GM12878 (cell line): ENCODE measurements around the gene FNDC3A. TPM values are rescaled to one million over a fixed set of nuclear protein-coding genes. Genes with fewer than 3 reads are reported as not detected.

Experiments used
- ATAC-seq: fragments of 200-7000 bp; cut with Tn5 transposase; 3 replicates; pipeline ENCODE4 v1.9.1; 2020; ENCODE audit warnings: mild to moderate bottlenecking, moderate library complexity
- BruUV-seq: library from RNA; stranded (reverse); fragments of 400-500 nt; replicated peaks from 2 replicates; lab custom pipeline; 2021; lab: Mats Ljungman, UMichigan
- CTCF ChIA-PET: fragments of 300-600 bp; sonication (Branson Sonifier 250); formaldehyde crosslinking; extraction: SDS; loops from one replicate; lab custom pipeline; 2021; ENCODE audit warnings: inconsistent platforms; lab: Yijun Ruan, JAX
- POLR2A ChIA-PET: fragments of 350-600 bp; formaldehyde crosslinking; extraction: SDS; loops from one replicate; lab custom pipeline; 2021; ENCODE audit warnings: inconsistent platforms; lab: Charles Lee
- RAD21 ChIA-PET: fragments of 300-600 bp; sonication (Branson Sonifier 250); formaldehyde crosslinking; loops from one replicate; lab custom pipeline; 2023; ENCODE audit warnings: antibody characterized with exemption; ENCODE audit not compliant: unreplicated experiment; lab: Charles Lee
- SMC1A ChIA-PET: fragments of 300-600 bp; sonication (Branson Sonifier 250); formaldehyde crosslinking; loops from one replicate; lab custom pipeline; 2023; ENCODE audit not compliant: unreplicated experiment, uncharacterized antibody; lab: Charles Lee
- DNase-seq: peaks from one replicate; pipeline ENCODE4 v3.0.0-alpha.2; 2011; ENCODE audit warnings: low read depth, low spot score
- FAIRE-seq: peaks from 3 replicates; lab custom pipeline; 2011; peaks lifted over from hg19 to GRCh38; lab: Jason Lieb, UNC
- H2AFZ ChIP-seq: 2 replicates; pipeline ENCODE4 v1.6.0; 2011; ENCODE audit warnings: low read depth, low read length, control low read depth; ENCODE audit not compliant: control insufficient read depth
- H3K27ac ChIP-seq: 2 replicates; pipeline ENCODE4 v1.5.1; 2011; ENCODE audit warnings: control low read depth; ENCODE audit not compliant: control insufficient read depth, insufficient read depth
- H3K27me3 ChIP-seq, 2 experiments: replicated peaks in 1 of 2; 2 replicates each; pipeline versions ENCODE4 v1.6.0 to v1.6.1; 2011; ENCODE audit warnings: low read length in 1 of 2; ENCODE audit not compliant: control insufficient read depth in 2 of 2, insufficient read depth in 2 of 2
- H3K36me3 ChIP-seq, 2 experiments: 2 replicates each; pipeline ENCODE4 v1.5.1; 2011; ENCODE audit warnings: low read length in 1 of 2; ENCODE audit not compliant: control insufficient read depth in 2 of 2, insufficient read depth in 2 of 2
- H3K4me1 ChIP-seq: 2 replicates; pipeline ENCODE4 v1.6.1; 2011; ENCODE audit warnings: mild to moderate bottlenecking, low read length, moderate library complexity, mixed read lengths; ENCODE audit not compliant: control insufficient read depth, insufficient read depth
- H3K4me2 ChIP-seq: 2 replicates; pipeline ENCODE4 v1.6.0; 2011; ENCODE audit warnings: control low read depth; ENCODE audit not compliant: control insufficient read depth, insufficient read depth
- H3K4me3 ChIP-seq: fragments of 200-600 bp; sonication (generic); 2 replicates; pipeline ENCODE4 v1.5.1; 2016
- H3K79me2 ChIP-seq: 2 replicates; pipeline ENCODE4 v1.6.0; 2011; ENCODE audit warnings: low read length; ENCODE audit not compliant: control insufficient read depth, insufficient read depth
- H3K9ac ChIP-seq: 2 replicates; pipeline ENCODE4 v1.8.0; 2011; ENCODE audit warnings: low read length, control low read depth, mixed read lengths; ENCODE audit not compliant: control insufficient read depth, insufficient read depth
- H3K9me3 ChIP-seq: replicated peaks from 3 replicates; pipeline ENCODE4 v1.5.1; 2011; ENCODE audit warnings: mild to moderate bottlenecking, low read length; ENCODE audit not compliant: control insufficient read depth, insufficient read depth
- H4K20me1 ChIP-seq: 2 replicates; pipeline ENCODE4 v1.6.0; 2011; ENCODE audit not compliant: control insufficient read depth, insufficient read depth
- EZH2 ChIP-seq: IDR thresholded peaks from 2 replicates; pipeline ENCODE4 v1.6.1; 2012; ENCODE audit warnings: low read depth, mild to moderate bottlenecking, control low read depth, inconsistent platforms, low read length, borderline replicate concordance; ENCODE audit not compliant: control insufficient read depth
- IKZF1 ChIP-seq: fragments of 450-650 bp; conservative IDR thresholded peaks from 2 replicates; pipeline ENCODE4 v1.6.1; 2017; ENCODE audit warnings: antibody characterized with exemption, mild to moderate bottlenecking
- IKZF2 ChIP-seq, 2 experiments: fragments of 450-650 bp; IDR thresholded peaks; 2 replicates each; pipeline ENCODE4 v1.6.1; 2017; ENCODE audit warnings: mild to moderate bottlenecking in 2 of 2, moderate library complexity in 2 of 2
- LARP7 ChIP-seq: fragments of 450-650 bp; IDR thresholded peaks from 2 replicates; pipeline ENCODE4 v1.6.1; 2017; ENCODE audit warnings: mild to moderate bottlenecking
- NR2C1 ChIP-seq: fragments of 450-650 bp; IDR thresholded peaks from 2 replicates; pipeline ENCODE4 v1.6.1; 2017; ENCODE audit warnings: antibody characterized with exemption, mild to moderate bottlenecking, moderate library complexity
- RB1 ChIP-seq: fragments of 450-650 bp; formaldehyde crosslinking; IDR thresholded peaks from 2 replicates; pipeline ENCODE4 v1.6.1; 2017; ENCODE audit warnings: mild to moderate bottlenecking, borderline replicate concordance
- SREBF1 ChIP-seq: IDR thresholded peaks from 2 replicates; pipeline ENCODE4 v1.6.1; 2012; ENCODE audit warnings: mild to moderate bottlenecking, low read length
- TCF3 ChIP-seq: IDR thresholded peaks from 2 replicates; pipeline ENCODE4 v1.6.1; 2012; ENCODE audit warnings: low read depth, mild to moderate bottlenecking, low read length, borderline replicate concordance; ENCODE audit not compliant: insufficient read depth
- TCF7 ChIP-seq: IDR thresholded peaks from 2 replicates; pipeline ENCODE4 v1.6.1; 2014; ENCODE audit warnings: antibody characterized with exemption, borderline replicate concordance
- WGBS: methylation state at CpG from one replicate; pipeline ENCODE4 v1.1.6; 2016; ENCODE audit warnings: low lambda C conversion rate; ENCODE audit not compliant: insufficient replicate concordance, insufficient coverage; ENCODE audit errors: missing lambda C conversion rate; 5-methylcytosine and 5-hydroxymethylcytosine counted together
- in situ Hi-C: fragments of 300-500 bp; cut with MboI; formaldehyde crosslinking; loops from 9 replicates; pipeline ENCODE4 v1.14.3; 2018; ENCODE audit warnings: mixed read lengths
- intact Hi-C: fragments of 100-400 bp; cut with micrococcal nuclease; formaldehyde crosslinking; loops from one replicate; pipeline ENCODE4 v1.14.2; 2022; ENCODE audit not compliant: unreplicated experiment
- polyA plus RNA-seq, 11 experiments: library from polyadenylated mRNA; depleted of rRNA in 4 of 11; unstranded in 6 of 11; stranded (reverse) in 5 of 11; fragments of >200 nt; fragmentation: Nextera tagmentation in 4 of 11; fragmentation: Illumina TruSeq in 1 of 11; extraction: Ambion mirVana in 4 of 11; extraction: Trizol in 1 of 11; gene quantifications; 1 replicate in 1 of 11; 2 replicates in 10 of 11; pipeline versions ENCODE4 v1.2.1 to v1.2.3, GENCODE V29; 2011 to 2016; ENCODE audit warnings: inconsistent platforms in 2 of 11, missing spikeins in 2 of 11, low read depth in 1 of 11
- total RNA-seq, 4 experiments: library from RNA; depleted of rRNA in 3 of 4; stranded (reverse); fragments of >200 nt in 3 of 4; fragmentation: Illumina TruSeq in 1 of 4; extraction: Trizol in 1 of 4; gene quantifications; 2 replicates each; pipeline versions ENCODE4 v1.2.1 to v1.2.3, GENCODE V29; 2013 to 2021
- TF ChIP-seq, protein P1 (sequence below): IDR thresholded peaks from 2 replicates; pipeline ENCODE4 v1.6.1; 2011; ENCODE audit warnings: low read depth, mild to moderate bottlenecking, low read length, moderate library complexity, borderline replicate concordance; ENCODE audit errors: extremely low read depth
- TF ChIP-seq, protein P2 (sequence below), 3 experiments: IDR thresholded peaks in 2 of 3; conservative IDR thresholded peaks in 1 of 3; 2 replicates each; pipeline ENCODE4 v1.5.1; 2011; ENCODE audit warnings: low read depth in 3 of 3, low read length in 3 of 3, mild to moderate bottlenecking in 3 of 3, control low read depth in 2 of 3, moderate library complexity in 2 of 3, inconsistent platforms in 1 of 3, mixed read lengths in 1 of 3; ENCODE audit not compliant: control insufficient read depth in 2 of 3, insufficient read depth in 1 of 3; ENCODE audit errors: extremely low read depth in 1 of 3
- TF ChIP-seq, protein P3 (sequence below): fragments of 450-650 bp; IDR thresholded peaks from 2 replicates; pipeline ENCODE4 v1.6.1; 2017; ENCODE audit warnings: mild to moderate bottlenecking, moderate library complexity
- TF ChIP-seq, protein P4 (sequence below): IDR thresholded peaks from 2 replicates; pipeline ENCODE4 v1.6.1; 2012; ENCODE audit warnings: low read depth, low read length, improper control_type of control experiment
- TF ChIP-seq, protein P5 (sequence below): fragments of 450-650 bp; IDR thresholded peaks from 2 replicates; pipeline ENCODE4 v1.6.1; 2017; ENCODE audit warnings: mild to moderate bottlenecking

Gene FNDC3A
- total and polyA plus RNA-seq, 10 of the 15 experiments (the other 5 are each of a cell fraction or from before 2014, with no cell fraction given), result 6.3 to 46.4 (median 22.8) TPM

DNA sequence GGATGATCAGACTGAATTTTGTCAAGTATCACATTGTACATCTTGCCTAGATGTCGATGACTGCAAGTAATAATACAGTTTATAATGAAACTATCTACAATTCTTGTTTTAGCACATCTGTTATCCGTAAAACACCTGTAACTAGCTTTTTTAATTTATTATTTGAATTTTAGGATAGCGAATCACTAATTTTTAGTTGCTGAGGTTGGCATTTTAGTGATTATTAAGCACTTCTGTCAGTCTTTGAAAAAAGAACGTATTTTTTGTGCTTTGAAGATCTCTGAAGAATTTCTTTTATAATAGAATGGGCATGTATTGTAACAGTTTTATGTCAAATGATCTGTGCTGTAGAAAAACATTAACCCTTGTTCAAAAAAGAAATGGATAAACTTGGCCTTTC is 232.9 kb downstream of the FNDC3A start:
- intact Hi-C loops, result no loop called here
- no peak overlapping the region for H3K4me2 ChIP-seq
- H2AFZ ChIP-seq, result no peak overlapping the region
- WGBS, result 98% methylated on average over 4 of the region's 4 CpGs
- no peaks in the 10 kb centered on the region for H3K9me3 ChIP-seq
- no peak for FAIRE-seq
- H3K79me2 ChIP-seq, result no peaks in the 10 kb centered on the region
- SMC1A ChIA-PET, result interaction anchor here (1.5 kb wide), 1 partner anchor 84 kb away, joined by 3 read pairs; no protein-coding TSS in a partner anchor
- no peak overlapping the region for H3K4me3 ChIP-seq
- peaks cover 0 to 9% of the 10 kb centered on the region in 2 experiments; a peak in 3 of 4 replicates for H3K36me3 ChIP-seq
- no peak for DNase-seq
- CTCF ChIA-PET, result no interaction called here
- ATAC-seq, result no peak
- no peaks in the 10 kb centered on the region for H4K20me1 ChIP-seq
- no peaks in the 10 kb centered on the region for H3K27me3 ChIP-seq
- POLR2A ChIA-PET, result no interaction called here
- TF ChIP-seq SREBF1, result no peak
- TF ChIP-seq IKZF2 (IDR thresholded peaks at IDR 0.05), result no peak
- TF ChIP-seq, protein P1, sequence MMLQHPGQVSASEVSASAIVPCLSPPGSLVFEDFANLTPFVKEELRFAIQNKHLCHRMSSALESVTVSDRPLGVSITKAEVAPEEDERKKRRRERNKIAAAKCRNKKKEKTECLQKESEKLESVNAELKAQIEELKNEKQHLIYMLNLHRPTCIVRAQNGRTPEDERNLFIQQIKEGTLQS, result no peak
- no peak for TF ChIP-seq NR2C1
- no peak for TF ChIP-seq RB1
- TF ChIP-seq, protein P2, sequence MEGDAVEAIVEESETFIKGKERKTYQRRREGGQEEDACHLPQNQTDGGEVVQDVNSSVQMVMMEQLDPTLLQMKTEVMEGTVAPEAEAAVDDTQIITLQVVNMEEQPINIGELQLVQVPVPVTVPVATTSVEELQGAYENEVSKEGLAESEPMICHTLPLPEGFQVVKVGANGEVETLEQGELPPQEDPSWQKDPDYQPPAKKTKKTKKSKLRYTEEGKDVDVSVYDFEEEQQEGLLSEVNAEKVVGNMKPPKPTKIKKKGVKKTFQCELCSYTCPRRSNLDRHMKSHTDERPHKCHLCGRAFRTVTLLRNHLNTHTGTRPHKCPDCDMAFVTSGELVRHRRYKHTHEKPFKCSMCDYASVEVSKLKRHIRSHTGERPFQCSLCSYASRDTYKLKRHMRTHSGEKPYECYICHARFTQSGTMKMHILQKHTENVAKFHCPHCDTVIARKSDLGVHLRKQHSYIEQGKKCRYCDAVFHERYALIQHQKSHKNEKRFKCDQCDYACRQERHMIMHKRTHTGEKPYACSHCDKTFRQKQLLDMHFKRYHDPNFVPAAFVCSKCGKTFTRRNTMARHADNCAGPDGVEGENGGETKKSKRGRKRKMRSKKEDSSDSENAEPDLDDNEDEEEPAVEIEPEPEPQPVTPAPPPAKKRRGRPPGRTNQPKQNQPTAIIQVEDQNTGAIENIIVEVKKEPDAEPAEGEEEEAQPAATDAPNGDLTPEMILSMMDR (IDR thresholded peaks at IDR 0.05 in 2 of 3, conservative IDR thresholded peaks at IDR 0.05 in 1 of 3; ENCODE audit: control insufficient read depth in 2 of 3, extremely low read depth in 1 of 3, insufficient read depth in 1 of 3, low read depth in 3 of 3, low read length in 3 of 3), result no peak
- TF ChIP-seq LARP7, result no peak
- no peak for TF ChIP-seq TCF7
- no peak for TF ChIP-seq EZH2
- no peak for TF ChIP-seq IKZF1
- TF ChIP-seq, protein P3, sequence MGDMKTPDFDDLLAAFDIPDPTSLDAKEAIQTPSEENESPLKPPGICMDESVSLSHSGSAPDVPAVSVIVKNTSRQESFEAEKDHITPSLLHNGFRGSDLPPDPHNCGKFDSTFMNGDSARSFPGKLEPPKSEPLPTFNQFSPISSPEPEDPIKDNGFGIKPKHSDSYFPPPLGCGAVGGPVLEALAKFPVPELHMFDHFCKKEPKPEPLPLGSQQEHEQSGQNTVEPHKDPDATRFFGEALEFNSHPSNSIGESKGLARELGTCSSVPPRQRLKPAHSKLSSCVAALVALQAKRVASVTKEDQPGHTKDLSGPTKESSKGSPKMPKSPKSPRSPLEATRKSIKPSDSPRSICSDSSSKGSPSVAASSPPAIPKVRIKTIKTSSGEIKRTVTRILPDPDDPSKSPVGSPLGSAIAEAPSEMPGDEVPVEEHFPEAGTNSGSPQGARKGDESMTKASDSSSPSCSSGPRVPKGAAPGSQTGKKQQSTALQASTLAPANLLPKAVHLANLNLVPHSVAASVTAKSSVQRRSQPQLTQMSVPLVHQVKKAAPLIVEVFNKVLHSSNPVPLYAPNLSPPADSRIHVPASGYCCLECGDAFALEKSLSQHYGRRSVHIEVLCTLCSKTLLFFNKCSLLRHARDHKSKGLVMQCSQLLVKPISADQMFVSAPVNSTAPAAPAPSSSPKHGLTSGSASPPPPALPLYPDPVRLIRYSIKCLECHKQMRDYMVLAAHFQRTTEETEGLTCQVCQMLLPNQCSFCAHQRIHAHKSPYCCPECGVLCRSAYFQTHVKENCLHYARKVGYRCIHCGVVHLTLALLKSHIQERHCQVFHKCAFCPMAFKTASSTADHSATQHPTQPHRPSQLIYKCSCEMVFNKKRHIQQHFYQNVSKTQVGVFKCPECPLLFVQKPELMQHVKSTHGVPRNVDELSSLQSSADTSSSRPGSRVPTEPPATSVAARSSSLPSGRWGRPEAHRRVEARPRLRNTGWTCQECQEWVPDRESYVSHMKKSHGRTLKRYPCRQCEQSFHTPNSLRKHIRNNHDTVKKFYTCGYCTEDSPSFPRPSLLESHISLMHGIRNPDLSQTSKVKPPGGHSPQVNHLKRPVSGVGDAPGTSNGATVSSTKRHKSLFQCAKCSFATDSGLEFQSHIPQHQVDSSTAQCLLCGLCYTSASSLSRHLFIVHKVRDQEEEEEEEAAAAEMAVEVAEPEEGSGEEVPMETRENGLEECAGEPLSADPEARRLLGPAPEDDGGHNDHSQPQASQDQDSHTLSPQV, result no peak
- TF ChIP-seq, protein P4, sequence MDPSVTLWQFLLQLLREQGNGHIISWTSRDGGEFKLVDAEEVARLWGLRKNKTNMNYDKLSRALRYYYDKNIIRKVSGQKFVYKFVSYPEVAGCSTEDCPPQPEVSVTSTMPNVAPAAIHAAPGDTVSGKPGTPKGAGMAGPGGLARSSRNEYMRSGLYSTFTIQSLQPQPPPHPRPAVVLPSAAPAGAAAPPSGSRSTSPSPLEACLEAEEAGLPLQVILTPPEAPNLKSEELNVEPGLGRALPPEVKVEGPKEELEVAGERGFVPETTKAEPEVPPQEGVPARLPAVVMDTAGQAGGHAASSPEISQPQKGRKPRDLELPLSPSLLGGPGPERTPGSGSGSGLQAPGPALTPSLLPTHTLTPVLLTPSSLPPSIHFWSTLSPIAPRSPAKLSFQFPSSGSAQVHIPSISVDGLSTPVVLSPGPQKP, result no peak
- TF ChIP-seq, protein P5, sequence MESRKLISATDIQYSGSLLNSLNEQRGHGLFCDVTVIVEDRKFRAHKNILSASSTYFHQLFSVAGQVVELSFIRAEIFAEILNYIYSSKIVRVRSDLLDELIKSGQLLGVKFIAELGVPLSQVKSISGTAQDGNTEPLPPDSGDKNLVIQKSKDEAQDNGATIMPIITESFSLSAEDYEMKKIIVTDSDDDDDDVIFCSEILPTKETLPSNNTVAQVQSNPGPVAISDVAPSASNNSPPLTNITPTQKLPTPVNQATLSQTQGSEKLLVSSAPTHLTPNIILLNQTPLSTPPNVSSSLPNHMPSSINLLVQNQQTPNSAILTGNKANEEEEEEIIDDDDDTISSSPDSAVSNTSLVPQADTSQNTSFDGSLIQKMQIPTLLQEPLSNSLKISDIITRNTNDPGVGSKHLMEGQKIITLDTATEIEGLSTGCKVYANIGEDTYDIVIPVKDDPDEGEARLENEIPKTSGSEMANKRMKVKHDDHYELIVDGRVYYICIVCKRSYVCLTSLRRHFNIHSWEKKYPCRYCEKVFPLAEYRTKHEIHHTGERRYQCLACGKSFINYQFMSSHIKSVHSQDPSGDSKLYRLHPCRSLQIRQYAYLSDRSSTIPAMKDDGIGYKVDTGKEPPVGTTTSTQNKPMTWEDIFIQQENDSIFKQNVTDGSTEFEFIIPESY, result no peak
- TF ChIP-seq TCF3, result no peak
- TF ChIP-seq, all 136 proteins: peak for 0
- Histone ChIP-seq H3K27ac (no peak overlapping the region), H3K9ac (no peak overlapping the region), H3K4me1 (no peaks in the 10 kb centered on the region)
- in situ Hi-C loops, result no loop called here
- RAD21 ChIA-PET, result no interaction called here
- no TSS peak for BruUV-seq
